ENCODE results near the gene FBXL20.
"Not testable (repeated sequence)": the region's sequence is repeated elsewhere in the genome, so short reads cannot be mapped to it uniquely, and the experiment has no call there.

FBXL20 gene, protein sequence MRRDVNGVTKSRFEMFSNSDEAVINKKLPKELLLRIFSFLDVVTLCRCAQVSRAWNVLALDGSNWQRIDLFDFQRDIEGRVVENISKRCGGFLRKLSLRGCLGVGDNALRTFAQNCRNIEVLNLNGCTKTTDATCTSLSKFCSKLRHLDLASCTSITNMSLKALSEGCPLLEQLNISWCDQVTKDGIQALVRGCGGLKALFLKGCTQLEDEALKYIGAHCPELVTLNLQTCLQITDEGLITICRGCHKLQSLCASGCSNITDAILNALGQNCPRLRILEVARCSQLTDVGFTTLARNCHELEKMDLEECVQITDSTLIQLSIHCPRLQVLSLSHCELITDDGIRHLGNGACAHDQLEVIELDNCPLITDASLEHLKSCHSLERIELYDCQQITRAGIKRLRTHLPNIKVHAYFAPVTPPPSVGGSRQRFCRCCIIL

DNA sequence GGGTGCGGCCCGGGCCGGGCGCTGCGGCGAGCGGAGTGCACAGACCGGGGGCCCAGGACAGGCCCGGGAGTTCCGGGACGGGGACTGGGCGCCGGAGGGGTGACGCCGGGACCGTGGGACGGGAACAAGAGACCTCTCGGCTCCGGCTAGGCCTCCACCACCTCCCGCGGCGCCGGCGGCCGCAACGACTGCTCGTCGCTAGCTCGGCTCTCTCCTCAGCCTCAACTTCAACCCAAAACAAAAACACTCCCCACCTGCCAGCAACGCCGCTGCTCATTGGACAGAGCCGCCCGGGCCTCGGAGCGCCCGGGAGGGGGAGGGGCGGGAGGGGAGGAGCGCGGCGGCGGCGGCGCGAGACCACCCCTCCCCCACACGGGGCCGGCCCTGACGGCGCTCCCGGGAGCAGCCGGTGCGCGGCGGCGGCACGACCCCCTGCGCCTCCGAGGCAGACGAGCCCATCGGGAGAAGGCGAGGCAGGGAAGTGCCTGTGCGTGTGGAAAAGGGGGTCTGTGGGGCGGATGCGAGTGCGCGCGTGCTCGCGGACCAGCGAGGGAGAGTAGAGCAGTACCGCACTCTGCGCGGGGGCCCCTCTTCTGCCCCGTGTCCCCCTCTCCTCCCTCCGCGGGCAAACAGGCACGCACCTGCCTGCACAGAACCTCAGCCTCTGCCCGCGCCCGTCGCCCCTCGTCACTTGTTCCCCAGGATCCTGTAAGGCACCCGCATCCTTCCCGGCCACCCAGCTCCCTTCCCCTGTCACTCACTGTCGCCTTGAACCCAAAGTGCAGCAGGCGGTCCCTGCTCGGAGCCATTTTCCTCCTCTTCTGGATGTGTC is at the start of gene FBXL20:
FBXL20 (minus strand) TSS at position 215 of the 832 bp plus-strand sequence. CDS start 224 bp downstream, outside the sequence.
- DNase-seq (ENCODE audit: low spot score), result peak; percentile 89

DNA sequence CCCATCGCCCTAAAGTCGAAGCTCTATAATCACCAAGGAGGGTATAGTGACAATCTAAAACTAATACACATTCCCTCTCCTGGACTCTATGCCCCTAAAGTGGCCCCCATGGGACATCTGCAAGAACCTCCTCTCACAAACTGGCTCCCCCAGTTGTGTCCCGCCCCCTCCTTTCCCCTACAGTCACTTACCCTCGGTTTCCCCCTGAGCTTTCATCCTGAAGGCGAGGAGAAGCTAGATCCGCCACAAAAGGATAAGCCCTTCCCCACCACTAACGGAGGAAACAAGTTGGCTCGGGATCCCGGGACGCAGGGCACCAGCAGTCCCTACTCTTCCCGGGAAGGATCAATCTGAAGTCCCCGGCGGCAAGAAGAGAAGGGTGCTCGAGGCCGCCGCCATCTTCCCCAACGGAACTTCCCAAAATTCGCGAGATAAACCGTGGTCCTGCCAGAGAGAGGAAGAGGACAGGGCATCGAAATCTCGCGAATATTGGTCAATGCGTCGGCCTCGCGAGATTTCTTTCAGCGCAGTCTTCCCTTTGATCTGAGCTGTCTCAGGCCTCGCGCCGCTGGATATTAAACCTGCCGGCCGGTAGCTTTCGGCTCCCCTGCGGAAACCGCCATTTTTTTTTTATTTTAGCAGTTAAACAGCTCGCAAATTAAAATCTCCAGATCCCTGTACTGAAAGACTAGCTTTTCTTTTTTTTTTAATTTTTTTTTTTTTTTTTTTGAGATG is 49.6 kb upstream of the FBXL20 start, which contains the start of gene MED1:
MED1 (minus strand) TSS at position 417 of the 735 bp plus-strand sequence; CDS start at position 216, 201 bp downstream.
- DNase-seq (ENCODE audit: low spot score), result peak; percentile 99

DNA sequence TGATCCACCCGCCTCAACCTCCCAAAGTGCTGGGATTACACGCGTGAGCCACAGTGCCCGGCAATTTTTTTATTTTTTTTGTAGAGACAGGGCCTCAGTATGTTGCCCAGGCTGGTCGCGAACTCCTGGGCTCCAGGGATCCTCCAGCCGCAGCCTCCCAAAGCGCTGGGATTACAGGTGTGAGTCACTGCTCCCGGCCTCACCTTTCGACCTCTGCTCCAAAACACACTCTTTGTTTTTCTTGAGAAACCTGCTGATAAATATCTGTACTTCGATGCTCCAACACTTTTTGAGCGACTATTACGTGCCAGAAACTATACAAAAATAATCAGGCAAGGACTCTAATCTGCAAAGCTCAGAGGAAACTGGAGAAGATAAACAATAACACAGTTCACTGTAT is 48.6 kb upstream of the FBXL20 start:
- peak; percentile 22 for DNase-seq (ENCODE audit: low spot score)

DNA sequence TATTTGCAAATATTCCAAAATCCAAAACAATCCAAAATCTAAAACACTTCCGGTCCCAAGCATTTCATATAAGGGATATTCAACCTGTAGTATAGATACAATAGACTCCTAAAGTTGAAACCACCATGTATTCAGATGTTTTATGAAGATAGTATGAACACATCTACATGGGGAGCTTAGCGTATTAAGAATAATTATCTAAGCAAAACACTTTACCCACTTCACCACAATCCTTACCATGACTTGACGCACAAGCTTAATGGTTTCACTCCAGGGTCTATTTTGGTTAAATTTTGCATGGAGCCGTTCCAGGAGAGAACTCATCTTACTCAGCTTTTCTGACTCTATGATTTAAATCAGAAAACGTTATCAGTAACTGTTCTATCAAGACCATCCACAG is 46.1 kb upstream of the FBXL20 start:
- DNase-seq (ENCODE audit: low spot score), result no peak

DNA sequence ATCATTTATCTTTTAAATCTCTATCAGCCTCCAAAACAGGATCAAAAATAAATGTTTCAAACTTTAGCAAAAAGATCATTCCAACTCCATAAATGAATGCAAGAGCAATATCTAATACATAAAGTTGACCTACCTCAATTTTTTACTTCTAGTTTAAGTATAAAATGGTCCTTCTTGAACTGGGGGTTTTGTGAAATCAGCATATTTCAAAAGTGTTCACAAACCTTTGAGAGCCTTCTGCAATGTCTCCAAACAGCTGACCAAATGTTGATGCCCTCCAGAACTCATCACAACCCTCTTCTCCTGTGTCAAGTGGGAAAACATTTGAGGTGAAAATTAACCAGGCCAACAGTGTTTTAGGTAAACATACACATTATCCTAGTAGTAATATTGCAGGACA is 41.9 kb upstream of the FBXL20 start:
- DNase-seq (ENCODE audit: low spot score), result no peak

DNA sequence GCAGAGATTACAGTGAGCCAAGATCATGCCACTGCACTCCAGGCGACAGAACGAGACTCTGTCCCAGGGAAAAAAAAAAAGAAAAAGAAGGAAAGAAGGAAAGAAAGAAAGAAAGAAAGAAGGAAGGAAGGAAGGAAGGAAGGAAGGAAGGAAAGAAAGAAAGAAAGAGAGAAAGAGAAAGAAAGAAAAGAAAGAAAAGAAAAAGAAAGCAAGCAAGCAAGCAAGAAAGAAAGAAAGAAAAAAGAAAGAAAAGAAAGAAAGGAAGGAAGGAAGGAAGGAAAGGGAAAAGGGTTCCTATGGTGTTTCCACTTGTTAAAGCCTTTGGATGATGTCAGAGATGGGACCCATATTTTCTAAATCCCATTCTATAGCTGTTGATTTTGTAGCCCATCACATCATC is 38.4 kb upstream of the FBXL20 start:
- not testable (repeated sequence) for DNase-seq (ENCODE audit: low spot score)

DNA sequence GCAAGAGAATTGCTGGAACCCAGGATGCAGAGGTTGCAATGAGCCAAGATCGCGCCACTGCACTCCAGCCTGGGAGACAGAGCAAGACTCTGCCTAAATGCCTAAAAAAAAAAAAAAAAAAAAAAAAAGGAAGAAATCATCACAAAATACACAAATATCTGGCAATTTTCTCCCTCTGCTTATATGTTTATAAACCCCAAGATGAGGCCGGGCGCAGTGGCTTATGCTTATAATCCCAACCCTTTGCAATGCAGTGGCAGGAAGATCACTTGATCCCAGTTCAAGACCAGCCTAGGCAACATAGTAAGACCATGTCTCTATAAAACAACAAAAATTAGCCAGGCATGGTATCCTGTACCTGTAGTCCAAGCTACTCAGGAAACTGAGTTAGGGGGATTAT is 28.2 kb upstream of the FBXL20 start:
- no peak for DNase-seq (ENCODE audit: low spot score)

DNA sequence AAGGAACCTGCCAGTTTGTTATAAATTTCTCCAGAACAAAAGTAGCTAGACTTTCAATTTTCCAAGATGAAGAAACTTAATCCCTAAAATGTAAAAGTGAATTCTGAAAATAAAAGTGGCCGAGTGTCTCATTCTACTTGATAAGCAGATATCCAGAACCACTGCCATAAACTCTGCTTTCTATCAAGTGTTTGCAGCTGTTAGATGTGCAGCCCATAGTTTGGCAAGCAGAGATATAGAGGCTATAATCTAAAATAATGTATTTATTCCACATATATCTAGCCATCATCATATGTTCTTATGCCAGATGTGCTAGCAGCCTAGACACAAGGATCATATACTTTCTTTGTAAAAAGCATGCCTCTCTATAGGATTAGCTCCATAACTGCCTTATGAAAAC is 14.7 kb upstream of the FBXL20 start:
- DNase-seq (ENCODE audit: low spot score), result no peak

DNA sequence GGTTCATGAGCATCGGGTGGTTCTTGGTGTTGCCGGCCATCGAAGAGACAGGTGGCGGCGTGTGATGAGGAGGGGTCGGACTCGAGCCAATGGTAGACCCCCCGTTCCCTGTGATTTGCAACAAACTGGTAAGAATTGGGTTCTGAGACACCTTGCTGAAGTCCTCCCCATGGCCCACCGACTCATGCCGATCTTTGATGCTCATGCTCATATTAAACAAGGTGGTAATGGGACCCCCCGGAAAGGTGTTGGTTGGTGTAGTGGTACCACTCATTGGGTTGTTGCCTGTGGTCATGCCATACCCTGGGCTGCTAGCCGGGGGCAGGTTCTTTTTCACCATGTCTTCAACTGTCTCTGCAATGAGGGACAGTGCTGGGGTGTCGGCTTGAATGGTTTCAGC is 8.9 kb upstream of the FBXL20 start:
- DNase-seq (ENCODE audit: low spot score), result no peak

DNA sequence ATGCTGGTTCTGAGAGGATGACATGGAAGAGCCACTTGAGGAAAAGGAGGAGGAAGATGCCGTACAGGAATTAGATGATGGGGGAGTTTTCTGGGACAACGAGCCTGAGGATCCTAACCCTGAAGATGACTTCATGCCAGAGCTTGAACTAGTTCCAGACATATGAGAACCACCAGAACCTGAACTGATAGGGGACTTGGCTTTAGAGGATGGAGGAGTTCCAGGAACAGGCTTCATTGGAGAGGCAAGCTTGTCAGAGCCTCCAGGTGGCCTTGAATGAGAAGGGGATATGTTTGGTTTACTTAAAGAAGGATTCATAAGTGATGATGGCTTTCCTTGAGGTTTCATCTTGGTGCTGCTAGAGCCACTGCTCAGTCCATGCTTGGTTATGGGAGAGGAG is 6.9 kb upstream of the FBXL20 start:
- no peak for DNase-seq (ENCODE audit: low spot score)

DNA sequence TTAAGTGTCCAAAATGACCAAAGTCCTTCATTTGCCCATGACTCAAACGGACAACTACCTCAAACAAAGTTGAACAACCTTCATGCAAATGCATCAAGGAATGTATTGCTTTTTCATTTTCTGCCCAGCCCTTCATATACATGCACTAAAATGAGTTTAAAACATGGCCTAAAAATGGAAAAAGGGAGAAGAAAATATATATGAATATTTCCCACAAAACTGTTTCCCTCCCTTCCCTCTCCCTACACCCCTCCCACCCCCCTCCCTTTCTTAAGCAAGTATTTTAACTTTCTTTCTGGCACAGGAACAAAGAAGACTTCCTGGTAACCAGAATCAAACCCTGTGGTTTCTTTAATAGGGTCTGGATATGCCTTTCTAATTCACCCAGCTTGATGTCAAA is 5.5 kb upstream of the FBXL20 start:
- no peak for DNase-seq (ENCODE audit: low spot score)

DNA sequence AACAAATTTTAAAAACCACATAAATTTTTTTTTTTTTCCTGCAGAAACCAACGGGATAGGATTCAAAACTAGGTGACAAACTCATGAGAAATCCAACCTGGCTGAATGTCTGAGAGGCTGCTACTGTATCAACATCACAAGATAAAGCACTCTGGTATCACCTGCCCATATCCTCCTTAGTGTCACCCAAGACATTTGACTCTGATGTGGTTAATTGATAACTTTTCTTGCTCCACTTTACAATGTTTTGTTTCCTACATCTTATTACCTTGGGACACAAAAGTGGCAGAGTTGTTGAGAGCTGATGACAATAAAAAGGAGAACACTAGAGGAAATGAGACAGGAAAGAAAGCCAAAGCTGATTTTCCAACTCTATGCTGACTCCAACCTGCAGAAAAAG is 4.0 kb upstream of the FBXL20 start:
- DNase-seq (ENCODE audit: low spot score), result no peak

DNA sequence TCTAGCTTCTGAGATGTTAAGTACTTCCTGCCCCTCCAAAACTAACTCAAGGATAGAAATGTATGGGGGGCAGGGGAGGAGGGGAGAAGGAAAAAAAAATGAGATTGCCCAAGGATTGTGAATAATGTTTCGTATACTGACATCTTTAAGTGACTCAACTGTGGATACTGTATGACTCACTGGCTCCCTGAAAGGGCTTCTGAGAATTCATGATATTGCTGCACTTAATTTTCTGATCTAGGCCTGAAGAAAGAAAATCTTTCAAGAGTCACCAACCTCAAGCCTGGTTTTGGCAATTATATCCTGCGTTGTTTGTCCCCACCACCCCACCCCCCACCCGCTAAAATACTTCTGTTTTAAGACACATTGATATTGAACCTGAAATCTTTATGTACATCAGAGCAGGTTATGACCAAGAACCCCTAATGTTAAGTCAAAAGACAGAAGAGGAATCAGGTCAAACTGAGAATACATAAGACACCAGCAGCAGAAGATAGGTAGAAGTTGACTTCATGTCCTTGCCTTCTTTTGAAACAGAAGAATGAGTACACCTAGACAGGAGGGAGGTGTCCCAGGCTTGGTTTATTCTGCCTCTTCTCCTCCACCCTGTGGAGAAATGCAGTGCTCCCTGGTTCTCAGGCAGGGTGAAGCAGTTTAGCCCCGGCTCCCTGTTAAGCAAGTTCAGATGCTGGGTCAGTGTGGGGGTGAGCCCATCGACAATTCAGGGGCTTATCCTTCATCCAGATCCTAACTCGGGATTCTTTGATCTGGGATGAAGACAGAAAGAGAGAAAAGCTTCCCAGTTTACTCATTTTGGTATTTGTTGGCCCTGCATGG is 3.3 kb upstream of the FBXL20 start:
- DNase-seq (ENCODE audit: low spot score), result no peak

DNA sequence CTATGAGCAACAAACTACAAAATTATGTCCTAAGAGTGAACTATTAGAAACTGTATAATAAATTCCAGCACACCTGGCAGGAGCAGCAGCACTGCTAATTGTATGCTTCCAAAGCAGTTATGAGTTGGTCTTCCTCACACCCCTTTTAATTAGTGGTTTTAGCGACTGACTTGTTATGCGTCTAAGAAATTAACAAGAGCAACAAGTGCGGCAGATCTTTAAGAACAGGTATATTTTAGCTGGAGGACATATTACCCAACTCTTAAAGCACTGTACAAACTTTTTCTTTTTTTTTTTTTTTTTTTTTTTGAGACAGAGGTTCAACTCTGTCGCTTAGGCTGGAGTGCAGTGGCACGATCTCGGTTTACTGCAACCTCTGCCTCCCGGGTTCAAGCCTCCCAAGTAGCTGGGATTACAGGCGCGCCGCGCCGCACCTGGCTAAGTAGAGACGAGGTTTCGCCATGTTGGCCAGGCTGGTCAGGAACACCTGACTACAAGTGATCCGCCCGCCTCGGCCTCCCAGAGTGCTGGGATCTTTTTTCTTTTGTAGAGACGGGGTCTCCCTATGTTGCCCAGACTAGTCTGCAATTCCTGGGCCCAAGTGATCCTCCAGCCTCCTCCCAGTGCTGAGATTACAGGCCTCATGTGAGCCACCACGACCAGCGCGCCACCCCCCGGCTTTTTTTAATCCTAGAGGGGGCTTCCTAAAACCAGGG is 1.6 kb upstream of the FBXL20 start:
- no peak for DNase-seq (ENCODE audit: low spot score)

DNA sequence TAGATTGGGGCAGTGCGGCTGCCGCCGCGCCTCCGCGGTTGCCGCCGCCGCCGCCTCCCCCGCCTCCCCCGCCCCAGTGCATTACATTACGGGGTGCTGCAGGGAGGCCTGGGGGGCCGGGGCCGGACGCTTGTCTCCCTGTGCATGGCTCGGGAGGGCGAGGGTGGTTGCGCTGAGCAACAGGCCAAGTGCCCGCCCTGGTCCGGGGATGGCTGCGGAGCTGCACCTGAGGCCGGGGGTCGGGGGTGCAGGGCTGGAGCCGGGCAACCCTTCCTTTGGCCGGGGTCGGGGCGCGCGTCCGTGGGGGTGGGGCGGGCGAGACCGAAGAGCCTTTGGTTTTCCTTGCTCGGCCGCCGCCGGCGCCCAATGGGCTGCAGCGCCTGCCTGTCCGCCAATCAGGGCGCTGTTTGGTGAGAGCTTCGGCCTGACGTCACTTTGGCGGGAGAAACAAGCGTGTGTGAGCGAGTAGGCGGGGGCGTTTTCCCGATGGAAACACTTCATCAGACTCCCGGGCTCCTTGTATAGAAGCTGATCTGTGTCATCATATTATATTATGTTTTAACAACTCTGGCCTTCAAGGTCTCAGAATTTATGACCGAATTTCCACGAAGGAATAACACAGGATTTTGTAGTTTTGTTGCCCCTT is 941 bp upstream of the FBXL20 start:
- DNase-seq (ENCODE audit: low spot score), result peak; percentile 90

DNA sequence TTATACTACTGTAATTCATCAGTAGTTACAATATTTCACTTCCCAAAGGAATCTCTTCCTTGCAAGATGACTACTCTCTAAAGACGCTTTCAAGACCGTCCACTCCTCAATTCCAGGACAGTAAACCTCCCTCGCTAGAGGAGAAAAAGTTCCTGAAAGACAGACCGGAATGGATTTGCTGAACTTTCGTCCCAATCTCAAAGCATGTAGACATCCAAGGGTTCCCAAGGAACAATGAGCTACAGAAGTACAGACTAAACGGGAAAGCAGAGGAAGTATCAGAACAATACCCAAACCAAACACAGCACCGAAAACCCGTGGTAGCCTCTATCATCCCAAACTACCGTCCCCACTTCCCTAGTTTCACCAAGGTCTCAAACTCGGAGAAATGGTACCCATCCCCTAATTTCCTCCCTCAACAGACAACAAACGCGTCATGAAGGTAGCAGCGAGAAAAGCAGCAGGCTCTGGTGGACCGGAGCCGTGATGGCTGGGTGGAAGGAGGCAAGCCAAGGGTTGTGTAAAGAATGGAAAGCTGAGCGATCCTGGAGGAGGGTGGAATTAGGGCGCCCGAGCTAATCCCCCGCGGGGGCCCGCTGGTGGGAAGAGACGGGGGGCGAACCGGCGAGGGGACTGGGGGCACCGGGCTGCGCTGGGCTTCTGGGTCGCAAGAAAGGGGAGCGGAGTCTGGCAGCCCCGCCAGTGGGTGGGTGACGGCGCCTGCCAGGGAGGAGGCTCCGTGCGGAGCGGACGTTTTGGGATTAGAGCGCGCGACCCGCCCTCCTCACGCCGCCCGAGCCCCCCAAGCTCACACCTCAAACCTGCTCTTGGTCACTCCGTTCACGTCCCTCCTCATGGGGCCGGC is 647 bp downstream of the FBXL20 start:
- no peak for DNase-seq (ENCODE audit: low spot score)

DNA sequence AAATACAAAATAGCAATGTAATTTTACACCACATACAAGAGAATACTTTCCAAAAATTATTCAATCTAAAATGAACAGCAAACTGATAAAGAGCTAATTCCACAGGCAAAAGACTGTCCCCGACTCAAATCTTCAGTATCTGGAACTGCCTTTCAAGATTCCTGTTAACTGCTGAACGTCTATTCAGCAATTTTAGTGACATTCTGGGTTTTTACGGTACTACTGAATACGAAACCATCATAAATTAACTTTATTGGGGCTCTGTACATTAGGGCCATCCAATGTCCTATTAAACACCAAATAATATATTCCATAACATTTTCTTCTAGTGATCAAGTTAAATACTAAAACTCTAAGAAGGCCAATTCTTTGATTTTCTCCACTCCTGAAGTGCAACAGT is 1.6 kb downstream of the FBXL20 start:
- DNase-seq (ENCODE audit: low spot score), result no peak

DNA sequence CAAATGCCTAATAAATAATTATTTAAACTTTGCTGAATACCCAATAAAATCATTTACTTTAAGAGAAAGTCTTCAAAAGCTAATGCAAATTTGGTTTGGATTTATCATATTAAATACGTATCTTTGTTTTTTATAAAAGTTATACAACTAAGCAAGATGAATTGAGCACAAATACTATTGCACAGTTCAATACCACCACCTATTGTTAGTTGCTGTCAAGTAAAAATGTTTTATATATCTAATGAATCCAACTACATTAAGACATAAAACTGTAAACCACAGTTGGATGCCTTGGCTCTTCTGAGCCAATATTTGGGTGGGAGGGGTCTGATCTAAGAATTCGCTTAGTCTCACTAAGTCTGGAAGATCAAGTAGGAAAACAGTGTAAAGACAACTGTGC is 7.7 kb downstream of the FBXL20 start:
- no peak for DNase-seq (ENCODE audit: low spot score)

DNA sequence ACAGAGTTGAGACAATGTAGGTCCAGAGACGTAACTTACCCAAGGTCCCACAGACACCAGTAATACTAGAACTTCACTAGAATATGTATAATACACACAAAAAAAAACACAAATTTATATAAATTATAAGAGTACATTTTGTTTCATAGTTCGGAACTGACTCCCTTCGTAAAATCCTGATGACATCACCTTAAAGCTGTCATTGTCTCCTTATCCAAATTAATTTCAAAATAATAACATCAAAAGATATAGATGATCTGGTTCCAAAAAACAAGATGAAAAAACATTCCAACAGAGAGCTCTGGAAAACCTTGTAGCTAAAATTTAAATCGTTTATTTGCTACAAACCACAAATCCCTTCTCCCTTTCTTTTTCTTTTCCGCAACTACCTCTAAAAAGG is 10.0 kb downstream of the FBXL20 start:
- no peak for DNase-seq (ENCODE audit: low spot score)

All from LoVo (cell line).